Keratinocyte (primary cell): Measurements from ENCODE around the gene ZFP42.

Source experiments
- CTCF ChIP-seq, 3 experiments: IDR thresholded peaks in 1 of 3; conservative IDR thresholded peaks in 1 of 3; optimal IDR thresholded peaks in 1 of 3; 2 replicates in 2 of 3; 3 replicates in 1 of 3; pipeline versions ENCODE3 to v1.5.1; 2011; ENCODE audit warnings: low read length in 3 of 3, mild to moderate bottlenecking in 3 of 3, moderate library complexity in 2 of 3, control low read depth in 1 of 3, inconsistent platforms in 1 of 3; ENCODE audit not compliant: insufficient read depth in 2 of 3; ENCODE audit errors: extremely low read depth in 1 of 3
- EZH2 ChIP-seq: IDR thresholded peaks from one replicate; pipeline ENCODE4 v1.6.1; 2012; ENCODE audit warnings: inconsistent platforms, mild to moderate bottlenecking, low read length, moderate library complexity

- no peak for TF ChIP-seq CTCF (optimal IDR thresholded peaks at IDR 0.05 in 1 of 3, IDR thresholded peaks at IDR 0.05 in 1 of 3, conservative IDR thresholded peaks at IDR 0.05 in 1 of 3; ENCODE audit: extremely low read depth in 1 of 3, insufficient read depth in 2 of 3, low read length in 3 of 3)
- TF ChIP-seq EZH2, result no peak
Observed at GRCh38 chr4:187992971-187993370, 2.6 kb upstream of the ZFP42 start.
